ENCODE measurements around the gene DEFB131B.
"Not testable (repeated sequence)": the region's sequence is repeated elsewhere in the genome, so short reads cannot be mapped to it uniquely, and the experiment has no call there.

- not testable (repeated sequence) for TF ChIP-seq CTCF (conservative IDR thresholded peaks at IDR 0.05; ENCODE audit: low read length); EZH2phosphoT487 (IDR thresholded peaks at IDR 0.05; ENCODE audit: borderline replicate concordance, low read depth, low read length)
Measured at GRCh38 chr11:71869931-71870330, 8.3 kb upstream of the DEFB131B start.
